Measurements from ENCODE around the gene TACC3. TPM values are rescaled to one million over a fixed set of nuclear protein-coding genes. Genes with fewer than 3 reads are reported as not detected.
"Not testable (repeated sequence)": the region's sequence is repeated elsewhere in the genome, so short reads cannot be mapped to it uniquely, and the experiment has no call there.

The TACC3 gene
- total RNA-seq, 1 donor: 23.9 TPM

DNA sequence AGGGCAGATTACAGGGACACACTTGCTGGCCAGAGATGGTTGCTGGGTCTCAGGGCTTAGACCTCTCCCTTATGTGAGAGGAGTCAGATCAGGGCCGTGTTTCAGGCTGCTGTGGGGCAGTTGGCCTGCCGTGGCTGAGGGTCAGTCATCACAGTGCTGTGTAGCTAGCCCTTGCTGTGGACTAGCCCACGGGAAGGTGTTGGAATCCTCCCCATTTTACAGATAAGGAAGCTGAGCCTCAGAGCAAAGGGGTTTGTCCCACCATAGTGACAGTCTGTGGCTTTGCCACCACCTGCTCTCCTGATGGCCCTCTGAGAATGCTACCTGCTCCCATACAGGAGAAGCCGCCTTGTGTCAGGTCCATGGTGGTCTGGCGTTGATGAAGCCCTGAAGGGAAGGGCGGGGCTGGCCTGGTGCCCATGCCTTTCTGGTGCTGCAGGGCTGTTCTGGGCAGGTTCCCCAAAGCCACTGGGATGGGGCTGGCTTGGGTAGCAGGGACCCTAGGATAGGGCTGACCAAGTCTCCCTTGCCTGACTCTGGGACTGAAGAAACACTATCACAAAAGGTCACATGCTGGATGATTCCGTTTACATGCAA is 34.8 kb upstream of the TACC3 start:
- TF ChIP-seq, protein P1, sequence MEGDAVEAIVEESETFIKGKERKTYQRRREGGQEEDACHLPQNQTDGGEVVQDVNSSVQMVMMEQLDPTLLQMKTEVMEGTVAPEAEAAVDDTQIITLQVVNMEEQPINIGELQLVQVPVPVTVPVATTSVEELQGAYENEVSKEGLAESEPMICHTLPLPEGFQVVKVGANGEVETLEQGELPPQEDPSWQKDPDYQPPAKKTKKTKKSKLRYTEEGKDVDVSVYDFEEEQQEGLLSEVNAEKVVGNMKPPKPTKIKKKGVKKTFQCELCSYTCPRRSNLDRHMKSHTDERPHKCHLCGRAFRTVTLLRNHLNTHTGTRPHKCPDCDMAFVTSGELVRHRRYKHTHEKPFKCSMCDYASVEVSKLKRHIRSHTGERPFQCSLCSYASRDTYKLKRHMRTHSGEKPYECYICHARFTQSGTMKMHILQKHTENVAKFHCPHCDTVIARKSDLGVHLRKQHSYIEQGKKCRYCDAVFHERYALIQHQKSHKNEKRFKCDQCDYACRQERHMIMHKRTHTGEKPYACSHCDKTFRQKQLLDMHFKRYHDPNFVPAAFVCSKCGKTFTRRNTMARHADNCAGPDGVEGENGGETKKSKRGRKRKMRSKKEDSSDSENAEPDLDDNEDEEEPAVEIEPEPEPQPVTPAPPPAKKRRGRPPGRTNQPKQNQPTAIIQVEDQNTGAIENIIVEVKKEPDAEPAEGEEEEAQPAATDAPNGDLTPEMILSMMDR (IDR thresholded peaks at IDR 0.05; ENCODE audit: insufficient read depth, low read length): no peak
- DNase-seq (ENCODE audit: low read depth): no peak
- H3K4me3 ChIP-seq (ENCODE audit: low read depth, low read length): no peak overlapping the region

DNA sequence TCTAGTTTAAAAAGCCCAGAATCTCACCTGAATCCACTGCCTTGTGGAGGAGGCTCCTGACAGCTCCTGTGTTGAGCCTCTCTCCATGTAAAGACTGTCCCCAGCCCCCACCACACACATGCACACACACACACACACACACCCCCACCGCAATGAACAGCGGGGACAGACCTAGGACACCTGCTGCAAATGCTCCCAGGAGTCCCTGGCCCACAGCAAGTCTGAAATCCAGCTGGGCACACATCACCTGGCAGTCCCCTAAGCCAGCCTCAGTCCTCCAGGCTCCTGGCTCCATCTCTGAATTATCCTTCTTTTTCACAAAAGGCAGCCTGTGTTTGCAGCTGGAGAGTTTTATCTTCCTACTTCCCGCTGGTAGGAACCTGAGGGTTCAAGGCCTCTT is 30.6 kb upstream of the TACC3 start:
- DNase-seq (ENCODE audit: low read depth): no peak
- H3K4me3 ChIP-seq (ENCODE audit: low read depth, low read length): no peak overlapping the region
- TF ChIP-seq, protein P1 (IDR thresholded peaks at IDR 0.05; ENCODE audit: insufficient read depth, low read length): no peak

DNA sequence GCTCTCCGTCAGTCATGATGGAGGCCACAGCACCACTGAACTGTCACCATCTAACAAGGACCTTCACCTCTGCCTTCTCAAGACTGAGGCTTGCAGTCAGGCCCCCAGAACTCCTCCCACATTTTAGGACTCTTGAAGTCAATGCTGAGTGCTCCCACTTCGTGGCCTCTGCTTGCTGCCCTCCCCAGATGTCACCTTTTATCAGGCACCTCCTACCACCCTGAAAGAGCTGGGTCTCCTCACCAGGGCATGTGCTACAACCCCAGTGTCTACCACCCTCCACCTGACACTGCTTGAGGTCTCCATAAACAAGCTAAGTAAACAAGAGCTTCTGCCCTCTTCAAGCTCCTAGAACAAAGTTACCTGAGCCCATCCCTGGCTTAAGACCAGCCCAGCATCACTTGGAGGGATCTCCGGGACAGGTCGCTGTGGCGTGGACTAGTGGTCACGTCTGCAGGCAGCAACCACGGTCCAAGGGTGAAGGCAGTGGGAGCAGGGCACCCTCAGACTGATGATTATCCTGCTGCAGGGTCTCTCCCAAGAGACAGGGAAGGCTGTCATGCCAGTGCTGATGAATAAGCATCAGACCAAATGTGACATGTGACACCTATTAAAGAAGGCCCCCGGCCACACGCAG is 29.5 kb upstream of the TACC3 start:
- TF ChIP-seq, protein P1 (IDR thresholded peaks at IDR 0.05; ENCODE audit: insufficient read depth, low read length): no peak
- H3K4me3 ChIP-seq (ENCODE audit: low read depth, low read length): no peak overlapping the region
- no peak for DNase-seq (ENCODE audit: low read depth)

- DNase-seq (ENCODE audit: low read depth): peak; percentile 75
- H3K4me3 ChIP-seq (ENCODE audit: low read depth, low read length): no peak overlapping the region
- TF ChIP-seq, protein P1 (IDR thresholded peaks at IDR 0.05; ENCODE audit: insufficient read depth, low read length): peak; percentile 96
Observed at GRCh38 chr4:1693131-1693896, 28.0 kb upstream of the TACC3 start.

GRCh38 chr4:1695913-1696312 is 25.4 kb upstream of the TACC3 start:
- TF ChIP-seq, protein P1 (IDR thresholded peaks at IDR 0.05; ENCODE audit: insufficient read depth, low read length): no peak
- no peak for DNase-seq (ENCODE audit: low read depth)

GRCh38 chr4:1701671-1702070 is 19.6 kb upstream of the TACC3 start:
- DNase-seq (ENCODE audit: low read depth): not testable (repeated sequence)

More at GRCh38 chr4:1695913-1696312, 25.4 kb upstream of the TACC3 start:
- H3K4me3 ChIP-seq (ENCODE audit: low read depth, low read length): no peak overlapping the region

GRCh38 chr4:1703867-1704266 is 17.5 kb upstream of the TACC3 start:
- DNase-seq (ENCODE audit: low read depth): no peak
- no peak overlapping the region for H3K4me3 ChIP-seq (ENCODE audit: low read depth, low read length)
- TF ChIP-seq, protein P1 (IDR thresholded peaks at IDR 0.05; ENCODE audit: insufficient read depth, low read length): no peak

More at GRCh38 chr4:1701671-1702070, 19.6 kb upstream of the TACC3 start:
- H3K4me3 ChIP-seq (ENCODE audit: low read depth, low read length): not testable (repeated sequence)

All from fibroblast of the aortic adventitia (primary cell).